ENCODE data around the gene MKKS.

The MKKS gene

GRCh38 chr20:10367693-10367942, 66.4 kb downstream of the MKKS start:
- no peak for DNase-seq

- no peak for DNase-seq
Measured at GRCh38 chr20:10366898-10367692, 66.9 kb downstream of the MKKS start.

GRCh38 chr20:10362674-10363073, 71.3 kb downstream of the MKKS start:
- DNase-seq = no peak

GRCh38 chr20:10360878-10361277, 73.1 kb downstream of the MKKS start:
- no peak for DNase-seq

- DNase-seq = no peak
Measured at GRCh38 chr20:10359621-10360040, 74.4 kb downstream of the MKKS start.

- DNase-seq = no peak
Measured at GRCh38 chr20:10357974-10358373, 76.0 kb downstream of the MKKS start.

- DNase-seq = no peak
Measured at GRCh38 chr20:10357061-10357708, 76.8 kb downstream of the MKKS start.

GRCh38 chr20:10356628-10357027, 77.4 kb downstream of the MKKS start:
- DNase-seq = no peak

- DNase-seq = no peak
Measured at GRCh38 chr20:10352934-10353824, 80.8 kb downstream of the MKKS start.
